Caco-2 (cell line): ENCODE data around the gene LCE1E. TPM values are rescaled to one million over a fixed set of nuclear protein-coding genes. Genes with fewer than 3 reads are reported as not detected.

ENCODE experiments used
- BruUV-seq: library from RNA; stranded (reverse); fragments of 400-500 nt; replicated peaks from 2 replicates; lab custom pipeline; 2021; lab: Mats Ljungman, UMichigan
- CTCF ChIA-PET: fragments of 300-600 bp; sonication (Branson Sonifier 250); formaldehyde crosslinking; loops from one replicate; lab custom pipeline; 2022; ENCODE audit warnings: antibody characterized with exemption; lab: Charles Lee
- POLR2A ChIA-PET: fragments of 300-600 bp; sonication (Branson Sonifier 250); formaldehyde crosslinking; loops from one replicate; lab custom pipeline; 2022; ENCODE audit warnings: antibody characterized with exemption; lab: Charles Lee
- DNase-seq, 2 experiments: peaks; one replicate each; pipeline versions ENCODE4 v3.0.0 to v3.0.0-alpha.2; 2020 to 2022
- H3K27me3 ChIP-seq: replicated peaks from 2 replicates; pipeline ENCODE4 v1.6.0; 2011; ENCODE audit warnings: low read length; ENCODE audit not compliant: control insufficient read depth, insufficient read depth
- H3K36me3 ChIP-seq: 2 replicates; pipeline ENCODE4 v1.5.1; 2011; ENCODE audit warnings: low read length; ENCODE audit not compliant: control insufficient read depth, insufficient read depth
- H3K4me1 ChIP-seq: fragments of 250-450 bp; sonication (Bioruptor Pico); 2 replicates; pipeline ENCODE4 v1.5.1; 2020; ENCODE audit warnings: mild to moderate bottlenecking
- H3K4me3 ChIP-seq: 2 replicates; pipeline ENCODE4 v1.5.1; 2011; ENCODE audit warnings: low read depth, mild to moderate bottlenecking, control low read depth, low read length
- H3K9me3 ChIP-seq: fragments of 250-450 bp; sonication (Bioruptor Pico); 2 replicates; pipeline ENCODE4 v1.5.1; 2020; ENCODE audit warnings: mild to moderate bottlenecking, moderate library complexity
- H3K27ac Mint-ChIP-seq: one replicate; pipeline ENCODE4 v1.8.0; 2022; ENCODE audit warnings: mixed read lengths; ENCODE audit not compliant: unreplicated experiment
- H3K27me3 Mint-ChIP-seq: one replicate; pipeline ENCODE4 v1.8.0; 2022; ENCODE audit warnings: mixed read lengths; ENCODE audit not compliant: insufficient read depth, unreplicated experiment
- H3K36me3 Mint-ChIP-seq: one replicate; pipeline ENCODE4 v1.8.0; 2022; ENCODE audit warnings: mild to moderate bottlenecking, mixed read lengths; ENCODE audit not compliant: insufficient read depth, unreplicated experiment
- H3K4me1 Mint-ChIP-seq: one replicate; pipeline ENCODE4 v1.8.0; 2022; ENCODE audit warnings: low read depth, mixed read lengths; ENCODE audit not compliant: unreplicated experiment
- H3K4me3 Mint-ChIP-seq: one replicate; pipeline ENCODE4 v1.8.0; 2022; ENCODE audit warnings: mild to moderate bottlenecking, moderate library complexity, mixed read lengths; ENCODE audit not compliant: unreplicated experiment
- H3K9me3 Mint-ChIP-seq: one replicate; pipeline ENCODE4 v1.8.0; 2022; ENCODE audit warnings: mixed read lengths; ENCODE audit not compliant: unreplicated experiment
- intact Hi-C: fragments of 100-400 bp; cut with micrococcal nuclease; formaldehyde crosslinking; loops from one replicate; pipeline ENCODE4 v1.10.0; 2022; ENCODE audit not compliant: unreplicated experiment
- total RNA-seq: library from RNA; stranded (reverse); gene quantifications from 2 replicates; pipeline ENCODE4 v1.2.3, GENCODE V29; 2022
- TF ChIP-seq, protein P1 (sequence below), 2 experiments: fragments of 200-600 bp in 1 of 2; IDR thresholded peaks; 1 replicate in 1 of 2; 2 replicates in 1 of 2; pipeline versions ENCODE4 v1.5.1 to v1.8.0; 2011 to 2022; ENCODE audit warnings: antibody characterized with exemption in 1 of 2, control low read depth in 1 of 2, inconsistent platforms in 1 of 2, low read depth in 1 of 2, low read length in 1 of 2, mild to moderate bottlenecking in 1 of 2, moderate library complexity in 1 of 2; ENCODE audit not compliant: insufficient read depth in 1 of 2, severe bottlenecking in 1 of 2, unreplicated experiment in 1 of 2

LCE1E gene
- total RNA-seq, 1 experiment from 2014 or later = not detected

DNA sequence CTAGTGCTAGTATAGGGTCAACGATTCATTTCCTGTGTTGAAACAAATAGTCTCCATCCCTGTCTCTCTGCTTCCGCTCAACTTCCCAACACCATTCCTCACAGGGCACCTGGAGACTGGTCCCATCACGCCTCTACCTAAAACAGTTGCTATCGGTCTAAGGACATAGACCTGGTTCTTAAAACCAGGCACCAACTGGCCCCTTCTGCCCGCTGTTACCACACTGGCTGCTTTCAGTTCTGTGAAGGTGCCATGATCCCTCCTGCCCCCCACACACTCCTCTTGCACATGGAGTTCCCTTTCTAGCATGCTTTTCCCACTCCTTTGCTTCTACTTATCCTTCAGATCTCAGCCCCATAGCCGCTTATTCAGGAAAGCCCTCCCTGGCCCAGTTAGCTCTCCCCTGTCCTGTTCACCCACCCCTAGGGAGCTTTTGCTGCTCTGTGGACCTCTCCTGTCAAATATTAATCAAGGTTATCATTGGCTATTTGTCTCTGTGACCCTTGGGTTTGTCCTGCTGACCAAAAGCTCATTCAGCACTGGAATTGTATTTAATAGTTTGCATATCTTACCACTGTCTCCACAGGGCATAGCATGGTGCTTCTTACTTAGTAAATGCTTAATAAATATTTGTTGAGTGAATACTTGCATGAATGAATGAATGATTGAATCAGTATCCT is 40.2 kb upstream of the LCE1E start:
- Histone ChIP-seq H3K9me3 (no peaks in the 10 kb centered on the region), H3K4me3 (no peak overlapping the region), H3K4me1 (peaks cover 25% of the 10 kb centered on the region), H3K36me3 (no peaks in the 10 kb centered on the region), H3K27me3 (no peaks in the 10 kb centered on the region)
- intact Hi-C loops = no loop called here
- TF ChIP-seq, protein P1, sequence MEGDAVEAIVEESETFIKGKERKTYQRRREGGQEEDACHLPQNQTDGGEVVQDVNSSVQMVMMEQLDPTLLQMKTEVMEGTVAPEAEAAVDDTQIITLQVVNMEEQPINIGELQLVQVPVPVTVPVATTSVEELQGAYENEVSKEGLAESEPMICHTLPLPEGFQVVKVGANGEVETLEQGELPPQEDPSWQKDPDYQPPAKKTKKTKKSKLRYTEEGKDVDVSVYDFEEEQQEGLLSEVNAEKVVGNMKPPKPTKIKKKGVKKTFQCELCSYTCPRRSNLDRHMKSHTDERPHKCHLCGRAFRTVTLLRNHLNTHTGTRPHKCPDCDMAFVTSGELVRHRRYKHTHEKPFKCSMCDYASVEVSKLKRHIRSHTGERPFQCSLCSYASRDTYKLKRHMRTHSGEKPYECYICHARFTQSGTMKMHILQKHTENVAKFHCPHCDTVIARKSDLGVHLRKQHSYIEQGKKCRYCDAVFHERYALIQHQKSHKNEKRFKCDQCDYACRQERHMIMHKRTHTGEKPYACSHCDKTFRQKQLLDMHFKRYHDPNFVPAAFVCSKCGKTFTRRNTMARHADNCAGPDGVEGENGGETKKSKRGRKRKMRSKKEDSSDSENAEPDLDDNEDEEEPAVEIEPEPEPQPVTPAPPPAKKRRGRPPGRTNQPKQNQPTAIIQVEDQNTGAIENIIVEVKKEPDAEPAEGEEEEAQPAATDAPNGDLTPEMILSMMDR (IDR thresholded peaks at IDR 0.05; ENCODE audit: insufficient read depth in 1 of 2, low read depth in 1 of 2, low read length in 1 of 2, severe bottlenecking in 1 of 2, unreplicated experiment in 1 of 2) = no peak
- Mint-ChIP-seq H3K4me3 (peak overlapping the region; percentile 36), H3K4me1 (peaks cover 22% of the 10 kb centered on the region), H3K36me3 (no peaks in the 10 kb centered on the region), H3K9me3 (no peaks in the 10 kb centered on the region), H3K27ac (peak overlapping the region; percentile 76), H3K27me3 (peaks cover 2% of the 10 kb centered on the region)
- BruUV-seq = TSS peak; percentile 27
- DNase-seq = peak in 1 of 2 experiments; percentile 55
- POLR2A ChIA-PET = no interaction called here
- CTCF ChIA-PET = no interaction called here

GRCh38 chr1:152747831-152748230 is 38.2 kb upstream of the LCE1E start:
- intact Hi-C loops = no loop called here
- Mint-ChIP-seq H3K27ac (no peak overlapping the region), H3K27me3 (peaks cover 6% of the 10 kb centered on the region), H3K36me3 (no peaks in the 10 kb centered on the region), H3K4me3 (no peak overlapping the region), H3K4me1 (peaks cover 29% of the 10 kb centered on the region), H3K9me3 (no peaks in the 10 kb centered on the region)
- H3K27me3 ChIP-seq = no peaks in the 10 kb centered on the region
- DNase-seq = no peak
- ChIA-PET CTCF (no interaction called here), POLR2A (no interaction called here)
- H3K4me3 ChIP-seq = no peak overlapping the region
- H3K9me3 ChIP-seq = no peaks in the 10 kb centered on the region
- BruUV-seq = no TSS peak
- H3K36me3 ChIP-seq = no peaks in the 10 kb centered on the region
- TF ChIP-seq, protein P1 (IDR thresholded peaks at IDR 0.05; ENCODE audit: insufficient read depth in 1 of 2, low read depth in 1 of 2, low read length in 1 of 2, severe bottlenecking in 1 of 2, unreplicated experiment in 1 of 2) = no peak
- H3K4me1 ChIP-seq = peaks cover 25% of the 10 kb centered on the region

- POLR2A ChIA-PET = no interaction called here
- no peaks in the 10 kb centered on the region for H3K27me3 ChIP-seq
- intact Hi-C loops = no loop called here
- no peak overlapping the region for H3K27ac Mint-ChIP-seq
- no peaks in the 10 kb centered on the region for H3K36me3 Mint-ChIP-seq
- H3K36me3 ChIP-seq = no peaks in the 10 kb centered on the region
- H3K27me3 Mint-ChIP-seq = peaks cover 14% of the 10 kb centered on the region
- H3K9me3 ChIP-seq = no peaks in the 10 kb centered on the region
- H3K4me3 ChIP-seq = no peak overlapping the region
- TF ChIP-seq, protein P1 (IDR thresholded peaks at IDR 0.05; ENCODE audit: insufficient read depth in 1 of 2, low read depth in 1 of 2, low read length in 1 of 2, severe bottlenecking in 1 of 2, unreplicated experiment in 1 of 2) = no peak
- BruUV-seq = no TSS peak
- no peak overlapping the region for H3K4me3 Mint-ChIP-seq
- peaks cover under 1% of the 10 kb centered on the region; the same call in 1 of the 2 replicates for H3K4me1 ChIP-seq
- H3K9me3 Mint-ChIP-seq = no peaks in the 10 kb centered on the region
- peaks cover 6% of the 10 kb centered on the region for H3K4me1 Mint-ChIP-seq
- DNase-seq = no peak
- CTCF ChIA-PET = no interaction called here
Observed at GRCh38 chr1:152752225-152752624, 33.8 kb upstream of the LCE1E start.
